D721Med (cell line): ENCODE measurements around the gene MECR.
A peak's percentile ranks its signal among the peaks of the same experiment; 100 is the strongest.

ENCODE experiments used
- DNase-seq: peaks from one replicate; pipeline ENCODE4 v3.0.0; 2011; ENCODE audit warnings: low spot score; ENCODE audit not compliant: insufficient read length
- FAIRE-seq: peaks from 2 replicates; lab custom pipeline; 2011; peaks lifted over from hg19 to GRCh38; lab: Jason Lieb, UNC
- TF ChIP-seq, protein P1 (sequence below): IDR thresholded peaks from 2 replicates; pipeline ENCODE4 v1.5.1; 2012; ENCODE audit warnings: mild to moderate bottlenecking, control low read depth; ENCODE audit not compliant: insufficient read depth; ENCODE audit errors: missing control alignments

Gene MECR

GRCh38 chr1:29213055-29213454 lies 17.7 kb downstream of the MECR start:
- DNase-seq, result no peak
- no peak for FAIRE-seq
- TF ChIP-seq, protein P1, sequence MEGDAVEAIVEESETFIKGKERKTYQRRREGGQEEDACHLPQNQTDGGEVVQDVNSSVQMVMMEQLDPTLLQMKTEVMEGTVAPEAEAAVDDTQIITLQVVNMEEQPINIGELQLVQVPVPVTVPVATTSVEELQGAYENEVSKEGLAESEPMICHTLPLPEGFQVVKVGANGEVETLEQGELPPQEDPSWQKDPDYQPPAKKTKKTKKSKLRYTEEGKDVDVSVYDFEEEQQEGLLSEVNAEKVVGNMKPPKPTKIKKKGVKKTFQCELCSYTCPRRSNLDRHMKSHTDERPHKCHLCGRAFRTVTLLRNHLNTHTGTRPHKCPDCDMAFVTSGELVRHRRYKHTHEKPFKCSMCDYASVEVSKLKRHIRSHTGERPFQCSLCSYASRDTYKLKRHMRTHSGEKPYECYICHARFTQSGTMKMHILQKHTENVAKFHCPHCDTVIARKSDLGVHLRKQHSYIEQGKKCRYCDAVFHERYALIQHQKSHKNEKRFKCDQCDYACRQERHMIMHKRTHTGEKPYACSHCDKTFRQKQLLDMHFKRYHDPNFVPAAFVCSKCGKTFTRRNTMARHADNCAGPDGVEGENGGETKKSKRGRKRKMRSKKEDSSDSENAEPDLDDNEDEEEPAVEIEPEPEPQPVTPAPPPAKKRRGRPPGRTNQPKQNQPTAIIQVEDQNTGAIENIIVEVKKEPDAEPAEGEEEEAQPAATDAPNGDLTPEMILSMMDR, result no peak

GRCh38 chr1:29211086-29212030 lies 19.4 kb downstream of the MECR start:
- FAIRE-seq, result peak; percentile 90
- TF ChIP-seq, protein P1, result no peak
- DNase-seq, result peak; percentile 48

DNA sequence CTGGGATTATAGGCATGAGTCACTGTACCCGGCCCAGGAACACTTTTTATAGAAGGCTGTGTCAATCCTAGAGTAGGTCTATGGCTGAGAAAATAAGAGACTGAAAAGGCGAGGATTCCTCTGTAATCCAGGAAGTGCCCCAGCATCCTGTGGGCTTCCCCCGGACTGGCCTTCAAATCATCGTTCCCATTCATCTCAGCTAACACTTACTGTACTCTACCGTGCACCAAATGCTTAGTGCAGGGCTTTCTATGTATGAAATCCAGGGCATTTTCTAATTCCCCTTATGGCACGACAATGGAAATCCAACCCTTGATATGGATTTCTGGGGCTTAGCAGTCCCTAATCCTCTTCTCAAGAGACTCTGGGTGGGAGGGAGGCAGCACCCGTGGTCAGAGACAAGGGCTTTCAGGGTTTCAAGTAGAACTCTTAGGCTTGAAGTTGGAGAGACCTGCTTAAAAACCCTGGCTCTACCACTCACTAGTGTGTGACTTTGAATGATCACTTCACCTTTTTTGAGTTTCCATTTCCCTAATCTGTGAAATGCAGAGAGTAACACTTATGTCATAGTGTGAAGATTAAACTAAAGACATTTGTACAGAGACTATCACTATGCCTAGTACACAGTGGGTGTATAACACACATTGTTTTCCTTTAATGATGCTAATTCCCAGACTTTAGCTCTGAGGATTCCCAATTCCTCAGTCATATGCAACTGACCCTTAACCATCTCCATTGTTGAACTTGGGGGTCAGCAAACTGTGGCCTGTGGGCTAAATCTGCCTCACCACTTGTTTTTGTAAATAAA lies 20.3 kb downstream of the MECR start:
- TF ChIP-seq, protein P1, result no peak
- DNase-seq (peak; percentile 67), FAIRE-seq (peak; percentile 99)

DNA sequence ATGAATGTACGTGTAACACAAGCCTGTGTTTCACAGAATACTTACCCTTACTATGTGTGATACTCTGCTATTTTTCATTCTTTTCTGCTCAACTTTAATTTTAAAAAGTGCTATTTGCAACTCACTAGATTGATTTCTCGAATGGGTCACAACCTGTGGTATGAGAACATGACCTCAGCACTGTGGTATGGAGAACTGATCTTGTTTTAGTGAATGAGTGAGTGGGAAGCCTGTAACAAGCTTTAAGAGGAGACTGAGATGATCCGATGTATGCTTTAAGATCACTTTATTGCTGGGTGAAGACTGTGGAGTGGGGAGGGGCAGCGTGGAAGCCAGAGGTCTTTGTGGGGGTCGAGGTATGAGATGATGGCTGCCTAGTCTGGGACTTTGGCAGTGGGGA lies 21.6 kb downstream of the MECR start:
- TF ChIP-seq, protein P1, result no peak
- no peak for DNase-seq
- FAIRE-seq, result no peak

DNA sequence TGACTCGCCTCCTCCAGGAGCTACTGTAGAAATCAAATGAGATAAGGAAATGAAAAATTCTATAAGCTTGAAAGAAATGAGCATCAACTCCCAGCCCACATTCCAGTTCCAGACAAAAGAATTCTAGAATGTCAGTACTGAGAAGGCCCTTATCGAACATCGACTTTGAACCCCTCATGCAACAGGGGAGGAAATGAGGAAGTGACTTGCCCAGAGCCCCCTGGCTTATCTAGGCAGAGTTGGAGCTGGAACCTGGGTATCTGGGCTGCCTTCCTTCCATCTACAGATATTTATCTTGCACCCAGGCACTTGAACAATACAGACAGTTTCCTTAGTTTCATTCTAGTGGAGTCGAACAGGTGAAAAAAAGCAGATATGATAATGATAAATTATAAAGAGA lies 22.3 kb downstream of the MECR start:
- DNase-seq (no peak), FAIRE-seq (no peak)
- TF ChIP-seq, protein P1, result no peak

- TF ChIP-seq, protein P1, result peak; percentile 99
- peak; percentile 79 for FAIRE-seq
- peak; percentile 91 for DNase-seq
Measured at GRCh38 chr1:29202584-29203340, 28.0 kb downstream of the MECR start.
